HG03045 (cell line): ENCODE data around the gene COPA.
"Not testable (repeated sequence)": the region's sequence is repeated elsewhere in the genome, so short reads cannot be mapped to it uniquely, and the experiment has no call there.

Experiments used
- ATAC-seq: cut with Tn5 transposase; IDR thresholded peaks from one replicate; pipeline ENCODE4 v1.9.1; 2021; ENCODE audit warnings: mild to moderate bottlenecking, moderate library complexity; ENCODE audit not compliant: unreplicated experiment

The COPA gene

DNA sequence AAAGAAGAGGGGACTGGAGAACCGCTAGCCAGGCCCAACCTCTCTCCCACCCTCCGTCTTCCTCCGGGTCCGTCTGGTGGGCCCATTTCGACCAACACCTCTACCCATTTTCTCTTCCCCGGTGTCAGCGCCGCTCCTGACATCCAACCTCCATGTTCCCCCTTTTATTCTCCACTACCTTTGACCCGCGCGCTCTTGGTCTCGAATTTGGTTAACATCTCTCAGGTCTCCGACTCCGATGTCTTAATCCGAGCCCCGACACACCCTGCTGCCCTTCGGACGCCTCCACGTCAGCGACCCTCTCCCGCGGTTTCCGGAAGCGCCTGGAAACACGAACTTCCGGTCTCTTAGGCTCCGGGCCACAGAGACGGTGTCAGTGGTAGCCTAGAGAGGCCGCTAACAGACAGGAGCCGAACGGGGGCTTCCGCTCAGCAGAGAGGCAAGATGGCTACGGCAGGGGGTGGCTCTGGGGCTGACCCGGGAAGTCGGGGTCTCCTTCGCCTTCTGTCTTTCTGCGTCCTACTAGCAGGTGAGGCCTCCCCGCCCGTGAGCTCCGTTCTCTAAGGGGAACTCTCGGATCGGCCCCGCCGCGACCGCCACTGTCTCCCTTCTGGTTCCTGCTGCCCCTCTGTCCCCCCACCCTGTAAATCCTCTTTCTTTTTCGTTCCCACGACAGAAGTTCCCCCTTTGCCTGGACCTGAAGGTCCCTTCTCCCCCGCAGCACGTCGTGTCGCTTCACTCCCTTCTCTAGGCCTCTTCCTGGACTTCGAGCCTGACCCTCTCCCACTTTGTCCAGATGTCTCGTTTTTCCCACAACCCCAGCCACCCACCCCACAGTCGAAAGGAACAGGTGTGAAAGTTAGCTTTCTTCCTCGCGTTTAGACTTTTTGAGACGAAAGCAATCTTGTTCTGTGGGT is at the start of gene COPA, which contains the start of gene NCSTN:
Gene COPA, minus strand, starts transcription at position 298 of the 917 bp plus-strand sequence. Its CDS starts 80 bp downstream, at position 218.
Gene NCSTN, plus strand, starts transcription at position 431 of the 917 bp plus-strand sequence. Its CDS starts 14 bp downstream, at position 445.
- peak; percentile 92 for ATAC-seq

DNA sequence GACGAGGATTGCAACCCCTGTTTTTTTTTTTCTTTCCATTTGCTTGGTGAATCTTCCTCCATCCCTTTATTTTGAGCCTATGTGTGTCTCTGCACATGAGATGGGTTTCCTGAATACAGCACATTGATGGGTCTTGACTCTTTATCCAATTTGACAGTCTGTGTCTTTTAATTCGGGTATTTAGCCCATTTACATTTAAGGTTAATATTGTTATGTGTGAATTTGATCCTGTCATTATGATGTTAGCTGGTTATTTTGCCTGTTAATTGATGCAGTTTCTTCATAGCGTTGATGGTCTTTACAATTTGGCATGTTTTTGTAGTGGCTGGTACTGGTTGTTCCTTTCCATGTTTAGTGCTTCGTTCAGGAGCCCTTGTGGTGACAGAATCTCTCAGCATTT is 45.4 kb upstream of the COPA start:
- ATAC-seq: not testable (repeated sequence)

DNA sequence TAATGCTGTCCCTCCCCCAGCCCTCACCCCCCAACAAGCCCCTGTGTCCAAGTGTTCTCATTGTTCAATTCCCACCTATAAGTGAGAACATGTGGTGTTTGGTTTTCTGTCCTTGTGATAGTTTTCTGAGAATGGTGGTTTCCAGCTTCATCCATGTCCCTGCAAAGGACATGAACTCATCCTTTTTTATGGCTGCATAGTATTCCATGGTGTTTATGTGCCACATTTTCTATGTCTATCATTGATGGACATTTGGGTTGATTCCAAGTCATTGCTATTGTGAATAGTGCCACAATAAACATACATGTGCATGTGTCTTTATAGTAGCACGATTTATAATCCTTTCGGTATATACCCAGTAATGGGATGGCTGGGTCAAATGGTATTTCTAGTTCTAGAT is 41.8 kb upstream of the COPA start:
- ATAC-seq: not testable (repeated sequence)

DNA sequence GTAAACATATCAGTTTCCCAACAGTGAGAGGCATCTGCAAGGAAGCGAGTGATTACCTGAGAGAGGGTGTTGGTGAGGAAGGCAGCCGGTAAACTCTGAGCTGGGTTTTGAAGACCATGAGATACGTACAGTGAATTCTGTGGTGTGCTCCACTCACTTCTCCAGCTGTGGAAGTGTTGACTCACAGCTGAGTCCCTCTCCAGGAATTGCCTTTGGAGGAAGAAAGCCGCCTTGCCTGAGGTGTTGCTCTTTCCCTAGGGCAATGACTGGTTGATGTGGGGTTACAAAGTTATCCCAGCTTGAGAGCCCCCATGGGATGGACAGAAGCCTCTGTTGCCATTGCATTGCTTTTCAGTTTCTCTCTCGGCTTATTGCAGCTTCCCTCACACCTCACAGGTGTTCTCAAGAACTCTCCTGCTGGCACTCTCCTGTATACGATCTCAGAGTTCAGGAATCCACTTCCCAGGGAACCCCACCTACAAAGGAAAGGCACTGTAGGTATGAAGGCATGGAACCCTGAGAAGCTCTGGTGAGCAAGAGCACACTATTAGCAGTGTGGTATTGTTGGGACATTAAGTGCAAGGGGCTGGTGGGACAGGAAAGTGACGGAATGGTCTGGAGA is 34.6 kb upstream of the COPA start:
- no peak for ATAC-seq

DNA sequence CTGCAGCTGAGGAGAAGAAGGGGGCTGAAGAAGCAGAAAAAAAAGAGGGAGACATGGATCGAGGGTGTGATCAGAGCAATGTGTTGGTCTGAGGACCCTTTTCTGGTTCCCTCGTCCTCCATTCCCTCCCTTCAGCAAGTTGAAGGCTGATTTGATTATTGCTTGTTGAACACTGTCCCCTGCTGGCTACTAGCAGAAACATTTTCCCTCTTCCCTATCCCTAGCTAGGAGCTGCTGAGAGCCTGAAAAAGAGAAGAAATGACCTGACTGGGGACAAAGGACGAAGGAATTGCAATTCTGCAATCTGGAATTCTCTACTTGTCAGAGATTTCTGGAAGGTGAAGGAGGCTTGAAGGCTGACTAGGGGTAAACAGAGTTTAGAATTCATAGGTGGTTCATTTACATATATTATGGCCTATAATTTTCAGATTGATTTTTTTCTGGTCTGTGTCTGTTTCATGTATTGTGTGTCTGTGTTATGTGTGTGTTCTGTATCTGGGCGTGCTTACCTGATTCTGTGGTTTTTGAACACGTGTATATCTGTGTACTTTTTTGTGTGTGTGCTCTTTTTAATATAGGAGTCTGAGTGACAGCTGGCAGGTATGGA is 33.6 kb upstream of the COPA start:
- no peak for ATAC-seq

DNA sequence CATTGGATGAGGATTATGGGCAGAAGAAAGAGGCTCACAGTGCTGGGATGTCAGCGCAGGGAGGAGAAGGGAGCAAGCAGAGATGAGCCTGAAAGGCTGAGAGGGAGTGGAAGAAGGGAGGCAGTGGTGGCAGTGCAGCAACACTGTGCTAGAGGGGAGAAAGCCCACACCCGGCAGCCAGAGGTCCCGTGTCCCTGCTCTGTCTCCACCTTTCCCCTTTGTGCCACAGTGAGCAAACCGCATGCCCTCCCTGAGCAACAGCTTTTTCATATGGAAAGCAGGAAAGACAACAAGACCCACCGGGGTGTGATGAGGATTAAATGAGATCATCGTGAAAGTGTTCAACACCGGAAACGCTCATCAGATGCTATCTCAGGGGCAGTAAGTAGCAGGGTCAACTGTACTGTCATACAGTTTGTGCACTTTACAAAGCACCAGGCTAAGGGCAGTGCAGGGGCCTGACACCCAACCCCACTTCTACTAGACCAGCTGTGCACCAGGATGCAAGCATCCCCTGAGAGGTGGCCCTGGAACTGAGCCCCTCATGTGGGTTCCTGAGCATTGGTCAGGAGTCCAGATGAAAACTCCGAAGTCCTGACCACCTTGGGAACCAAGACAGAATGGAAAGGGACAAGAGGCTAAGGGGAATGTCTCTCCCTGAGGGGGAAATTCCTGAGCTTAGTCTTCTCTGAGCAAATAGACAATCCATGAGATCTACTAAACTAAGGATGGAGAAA is 32.9 kb upstream of the COPA start:
- no peak for ATAC-seq

DNA sequence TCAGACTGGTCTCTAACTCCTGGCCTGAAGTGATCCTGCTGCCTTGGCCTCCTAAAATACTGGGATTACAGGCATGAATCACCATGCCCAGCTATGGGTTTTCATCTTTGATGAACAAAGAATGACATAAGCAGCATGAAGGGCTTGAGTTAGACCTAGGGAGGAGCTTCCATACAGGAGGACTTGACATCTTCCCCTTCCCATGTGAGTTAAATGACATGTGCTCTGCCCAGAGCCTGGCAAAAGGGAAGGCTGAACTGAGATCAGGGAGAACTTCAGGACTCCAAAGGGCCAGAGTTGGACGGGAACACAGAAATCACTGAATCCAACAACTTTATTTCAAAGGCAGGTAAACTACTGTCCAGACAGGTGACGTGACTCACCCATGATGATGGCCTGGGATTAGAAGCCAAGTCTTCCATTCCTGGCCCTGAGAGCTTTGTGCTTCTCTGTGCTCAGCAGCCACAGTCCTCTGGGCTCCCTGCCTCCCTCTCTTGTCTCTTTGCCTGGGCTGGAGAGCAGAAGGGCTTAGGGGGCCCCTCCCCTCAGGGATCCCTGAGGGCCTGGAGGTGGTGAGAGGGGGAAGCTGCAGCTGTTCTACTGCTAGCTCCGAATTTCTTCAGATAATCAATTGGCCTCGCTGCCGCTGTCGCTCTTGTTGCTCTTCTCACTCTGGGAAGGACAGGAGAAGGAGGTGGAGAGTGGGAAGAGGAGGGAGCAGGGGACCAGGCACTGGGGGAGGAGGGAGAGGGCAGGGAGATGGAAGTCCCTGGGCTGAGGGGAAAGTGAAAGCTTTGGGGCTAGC is 31.5 kb upstream of the COPA start:
- no peak for ATAC-seq

DNA sequence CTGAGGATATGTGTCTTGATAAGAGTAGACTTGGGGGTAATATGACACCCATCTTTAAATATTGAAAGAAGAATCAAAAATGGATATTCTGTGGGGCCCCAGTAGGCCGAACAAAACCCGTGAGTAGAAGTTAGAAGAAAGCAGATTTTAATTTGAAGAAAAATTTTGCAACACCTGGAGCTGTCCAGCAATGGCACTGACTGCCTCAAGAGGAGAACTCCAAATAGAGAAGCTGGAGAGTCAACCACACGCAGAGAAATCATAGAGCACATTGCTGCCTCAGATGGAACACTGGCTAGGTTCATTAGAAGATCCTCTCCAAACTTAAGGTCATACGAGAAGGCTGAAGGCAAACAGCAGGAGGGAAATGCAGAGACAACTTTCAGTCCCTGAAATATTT is 30.6 kb upstream of the COPA start:
- ATAC-seq: no peak

DNA sequence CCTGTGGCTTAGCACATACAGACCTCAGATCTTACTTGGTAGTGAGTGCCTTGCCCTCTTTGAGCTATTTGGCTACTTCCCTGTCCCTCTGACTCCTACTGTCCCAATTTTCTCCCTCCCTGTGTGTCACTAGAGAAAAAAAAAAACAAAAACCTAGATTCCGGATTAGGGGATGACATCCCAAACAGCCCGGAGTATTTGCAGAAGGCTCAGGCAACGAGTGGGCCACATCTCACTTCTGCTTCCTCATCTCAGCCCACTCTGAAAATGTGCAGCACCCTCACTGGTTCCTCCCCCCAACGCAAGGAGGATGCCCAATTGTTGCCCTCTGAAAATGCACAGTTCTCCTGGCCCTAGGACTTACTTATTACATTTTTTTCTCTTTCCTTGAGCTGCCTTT is 28.7 kb upstream of the COPA start:
- ATAC-seq: no peak

DNA sequence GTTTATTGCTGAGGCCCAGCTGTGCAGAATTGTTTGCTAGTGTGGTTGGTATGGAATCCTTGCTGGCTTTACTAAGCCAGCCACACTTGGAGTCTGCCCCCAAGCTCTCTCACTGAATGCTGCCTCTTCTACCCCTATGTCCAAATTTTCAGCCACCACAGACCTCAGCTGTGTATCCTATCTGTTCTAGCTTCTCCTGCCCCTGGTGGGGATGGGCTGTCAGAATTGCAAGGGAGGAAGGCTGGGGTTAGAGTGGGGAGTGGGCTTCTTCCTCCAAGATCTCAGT is 28.2 kb upstream of the COPA start:
- no peak for ATAC-seq

DNA sequence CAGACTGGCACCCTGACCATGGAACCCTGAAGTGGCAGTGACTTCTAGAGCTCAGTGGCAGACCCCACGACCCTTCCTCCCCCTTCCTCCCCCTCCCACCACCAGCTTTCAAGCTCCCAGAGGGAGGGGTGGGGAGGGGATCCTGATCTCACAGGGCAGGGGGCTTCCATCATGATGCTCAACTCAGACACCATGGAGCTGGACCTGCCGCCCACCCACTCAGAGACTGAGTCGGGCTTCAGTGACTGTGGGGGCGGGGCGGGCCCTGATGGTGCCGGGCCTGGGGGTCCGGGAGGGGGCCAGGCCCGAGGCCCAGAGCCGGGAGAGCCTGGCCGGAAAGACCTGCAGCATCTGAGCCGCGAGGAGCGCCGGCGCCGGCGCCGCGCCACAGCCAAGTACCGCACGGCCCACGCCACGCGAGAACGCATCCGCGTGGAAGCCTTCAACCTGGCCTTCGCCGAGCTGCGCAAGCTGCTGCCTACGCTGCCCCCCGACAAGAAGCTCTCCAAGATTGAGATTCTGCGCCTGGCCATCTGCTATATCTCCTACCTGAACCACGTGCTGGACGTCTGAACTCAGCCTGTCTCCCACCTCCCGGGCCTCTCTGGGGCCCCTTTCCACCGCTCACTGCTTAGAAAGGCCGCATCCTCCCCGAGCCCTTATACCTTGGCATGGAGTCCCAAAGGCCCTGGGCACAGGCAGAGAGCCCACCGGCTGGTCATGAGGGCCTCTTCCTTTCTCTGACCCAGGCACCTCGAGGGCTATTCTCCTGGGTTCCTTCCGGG is 27.7 kb upstream of the COPA start:
- no peak for ATAC-seq

DNA sequence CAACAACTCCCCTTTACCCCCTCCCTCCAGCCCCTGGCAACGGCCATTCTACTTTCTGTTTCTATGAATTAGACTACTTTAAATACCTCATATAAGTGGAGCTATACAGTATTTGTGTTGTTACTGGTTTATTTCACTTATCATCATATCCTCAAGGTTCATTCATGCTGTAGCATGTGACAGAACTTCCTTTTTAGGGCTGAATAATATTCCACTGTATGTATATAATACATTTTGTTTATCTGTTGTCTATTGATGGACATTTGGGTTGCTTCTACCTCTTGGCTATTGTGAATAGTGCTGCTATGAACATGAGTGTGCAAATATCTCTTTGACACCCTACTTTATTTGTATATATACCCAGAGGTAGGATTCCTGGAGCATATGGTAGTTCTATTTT is 26.0 kb upstream of the COPA start:
- no peak for ATAC-seq

DNA sequence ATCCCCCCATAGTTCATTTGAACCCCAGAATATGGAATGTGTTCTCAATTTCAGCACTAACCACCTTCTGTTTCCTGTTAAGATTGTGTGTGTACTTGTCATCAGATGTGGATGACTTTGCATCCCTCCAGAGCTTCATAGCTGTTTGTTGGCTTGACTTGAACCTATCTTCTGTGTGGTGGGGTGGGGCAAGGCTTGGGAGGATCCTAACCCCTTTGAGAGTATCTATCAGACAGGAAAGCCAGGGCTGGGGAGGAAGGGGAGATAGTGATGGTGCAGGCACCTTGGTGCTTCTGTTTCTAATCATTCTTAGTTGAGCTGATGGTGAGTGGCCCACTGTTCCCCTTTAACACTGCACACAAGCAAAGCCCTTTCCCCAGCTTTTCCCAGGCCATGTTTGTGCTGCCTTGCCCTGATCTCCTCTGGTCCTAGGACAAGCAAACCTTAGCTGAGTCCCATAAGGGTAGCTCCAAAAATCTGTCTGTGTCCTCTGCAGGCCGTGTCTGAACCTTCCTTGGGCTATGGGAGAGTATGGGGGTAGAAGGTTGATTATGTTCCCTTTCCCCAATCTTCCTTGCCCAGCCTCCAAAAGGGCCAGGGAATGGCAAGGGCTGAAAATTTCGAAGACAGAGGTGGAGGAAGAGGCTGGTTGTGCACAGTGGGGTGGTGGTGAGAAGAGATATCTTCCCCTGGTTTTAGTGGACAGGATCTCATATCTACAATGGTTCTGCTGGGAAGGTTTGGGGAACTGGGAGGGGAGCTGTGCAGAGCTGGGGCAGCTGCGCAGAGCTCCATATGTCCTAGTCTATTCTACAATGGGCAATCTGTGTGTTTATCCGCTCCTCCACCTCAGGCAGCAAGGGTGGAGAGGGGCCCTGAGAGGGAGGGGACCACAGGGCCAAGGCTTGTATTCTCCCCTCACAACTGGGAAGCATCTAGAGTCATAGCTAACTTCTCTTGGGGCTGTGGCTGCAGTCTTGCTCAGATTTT is 25.2 kb upstream of the COPA start:
- no peak for ATAC-seq

DNA sequence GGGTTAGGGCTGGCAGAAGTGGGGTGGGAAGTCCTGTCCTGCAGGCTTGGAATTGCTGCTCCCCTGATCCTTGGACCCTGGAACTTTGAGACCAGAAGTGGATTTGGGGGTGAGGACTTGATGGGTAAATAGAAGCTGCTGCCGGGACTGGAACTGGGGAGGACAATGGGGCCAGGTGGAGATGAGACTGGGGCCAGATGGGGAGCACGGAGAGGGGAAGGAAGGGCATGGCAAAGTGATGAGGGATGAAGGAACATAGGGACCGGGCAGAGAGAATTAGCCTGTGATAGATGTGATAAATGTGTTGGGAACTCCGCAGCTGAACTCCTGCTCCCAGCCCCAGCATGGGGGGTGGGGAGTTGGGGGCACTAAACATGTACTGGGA is 24.5 kb upstream of the COPA start:
- ATAC-seq: no peak

DNA sequence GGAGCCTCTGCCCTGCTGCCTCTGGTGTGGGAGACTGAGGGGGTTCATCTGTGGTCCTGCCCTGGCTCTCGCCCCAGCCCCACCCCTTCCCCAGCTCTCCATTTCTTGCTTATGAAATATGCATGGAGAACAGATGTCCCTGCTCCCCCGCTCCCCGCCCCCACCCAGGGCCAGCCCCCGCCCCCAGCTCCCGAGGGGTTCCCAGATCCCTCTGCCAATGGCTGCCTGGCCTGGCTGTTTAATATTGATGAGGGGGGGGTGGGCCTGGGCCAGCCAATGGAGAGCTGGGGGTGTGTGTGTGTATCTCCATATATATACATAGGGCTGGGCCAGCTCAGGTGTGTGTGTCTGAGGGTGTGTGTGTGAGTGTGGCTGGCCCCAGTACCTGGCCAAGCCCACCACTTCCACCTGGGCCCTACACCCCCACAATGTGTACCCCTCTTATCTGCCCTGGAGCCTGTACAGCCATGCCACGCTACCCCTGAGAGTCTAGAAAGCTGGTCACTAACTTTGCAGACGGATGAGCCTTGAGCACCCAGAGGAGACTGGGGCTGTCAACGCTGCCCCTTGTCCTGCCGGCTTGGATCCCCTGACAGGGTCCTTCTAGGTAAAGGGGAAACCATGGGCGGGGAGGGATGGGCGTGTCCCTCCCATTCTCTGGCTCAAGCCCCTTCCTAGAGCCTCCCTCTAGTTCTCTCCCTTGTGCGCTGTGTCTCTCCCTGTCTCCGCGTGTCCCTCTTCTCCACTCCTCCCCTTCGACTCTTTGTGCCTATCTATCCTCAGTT is 23.9 kb upstream of the COPA start, which contains the start of gene NHLH1:
Gene NHLH1, plus strand, starts transcription at position 341 of the 785 bp plus-strand sequence. CDS start 3,661 bp downstream, outside the sequence.
- ATAC-seq: no peak

DNA sequence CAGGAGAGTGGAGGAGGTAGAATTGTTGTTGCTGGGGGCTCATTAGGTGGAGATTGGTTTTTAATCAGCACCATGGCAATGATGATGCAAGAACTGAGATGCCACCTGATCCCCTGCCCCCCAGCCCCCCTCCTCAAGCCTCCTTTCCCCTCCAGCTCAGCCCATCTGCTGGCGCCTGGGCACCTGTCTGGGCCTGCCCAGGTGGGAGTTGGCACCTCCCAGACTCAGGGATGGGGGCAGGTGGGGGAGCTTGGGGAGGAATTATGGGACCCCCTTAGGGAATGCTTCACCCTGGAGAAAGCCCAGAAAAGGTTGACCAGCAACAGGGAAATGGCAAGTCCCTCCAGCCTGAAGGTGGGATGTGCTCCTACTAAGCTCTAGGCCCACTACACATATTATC is 22.3 kb upstream of the COPA start:
- ATAC-seq: no peak

DNA sequence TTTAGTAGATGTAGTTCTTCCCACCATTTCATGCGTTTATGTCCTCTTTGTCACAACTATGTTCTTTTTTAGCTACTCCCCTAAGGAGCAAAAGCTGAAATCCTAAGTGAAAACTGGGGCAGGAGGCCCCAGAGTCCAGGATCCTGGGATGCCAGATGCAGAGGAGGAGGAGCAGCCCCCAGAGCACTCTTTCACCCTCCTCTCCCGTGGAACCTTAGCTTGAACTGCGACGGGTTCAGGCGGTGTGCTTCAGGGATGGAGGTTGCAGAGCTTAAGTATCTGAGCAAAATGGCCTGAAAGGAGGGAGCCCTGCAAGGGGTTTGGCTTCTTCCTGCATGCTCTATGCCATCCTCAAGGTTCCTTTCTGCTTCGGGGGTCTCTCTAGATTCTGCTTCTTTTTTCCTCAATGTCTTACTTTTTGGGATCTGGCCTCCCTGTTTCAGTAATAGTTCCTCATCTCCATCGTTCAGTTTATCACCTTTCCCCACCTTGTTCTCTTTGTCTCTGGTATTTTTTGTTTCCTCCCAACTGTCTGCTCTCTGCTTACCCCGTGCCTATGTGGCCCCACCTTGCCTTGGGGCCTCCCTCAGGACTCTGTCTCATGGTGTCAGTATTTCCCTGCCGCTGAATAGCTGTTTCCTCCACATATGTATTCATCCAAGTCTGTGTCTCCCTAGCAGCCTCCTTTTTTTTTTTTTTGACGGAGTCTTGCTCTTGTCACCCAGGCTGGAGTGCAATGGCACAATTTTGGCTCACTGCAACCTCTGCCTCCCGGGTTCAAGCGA is 21.1 kb upstream of the COPA start:
- no peak for ATAC-seq
